GM12865 (cell line): ENCODE results near the gene UNCX.

Experiments
- DNase-seq: peaks from one replicate; pipeline ENCODE4 v3.0.0; 2010; ENCODE audit warnings: low read depth
- H3K4me3 ChIP-seq: 2 replicates; pipeline ENCODE4 v1.5.1; 2011; ENCODE audit warnings: mild to moderate bottlenecking, low read depth, low read length, control low read depth
- CTCF ChIP-seq: IDR thresholded peaks from 2 replicates; pipeline ENCODE4 v1.5.1; 2011; ENCODE audit warnings: low read length, control low read depth, low read depth, inconsistent platforms; ENCODE audit not compliant: insufficient read depth; ENCODE audit errors: missing control alignments

Gene UNCX

GRCh38 chr7:1284743-1285458 is 52.2 kb downstream of the UNCX start:
- no peak for DNase-seq
- H3K4me3 ChIP-seq, result no peak overlapping the region
- no peak for TF ChIP-seq CTCF

GRCh38 chr7:1285556-1286301 is 53.1 kb downstream of the UNCX start:
- no peak for DNase-seq
- no peak for TF ChIP-seq CTCF

More at GRCh38 chr7:1285556-1286301, 53.1 kb downstream of the UNCX start:
- no peak overlapping the region for H3K4me3 ChIP-seq
